Astrocyte (in vitro differentiated cells and primary cell): ENCODE data around the gene AZIN2. TPM values are rescaled to one million over a fixed set of nuclear protein-coding genes. Genes with fewer than 3 reads are reported as not detected.

ENCODE experiments used
- DNase-seq: peaks from one replicate; pipeline ENCODE4 v3.0.0-alpha.2; 2010; ENCODE audit warnings: low read depth
- FAIRE-seq: peaks from 2 replicates; lab custom pipeline; 2011; peaks lifted over from hg19 to GRCh38; lab: Jason Lieb, UNC
- H2AFZ ChIP-seq: 2 replicates; pipeline ENCODE4 v1.6.0; 2012; ENCODE audit warnings: low read depth, low read length, inconsistent platforms
- H3K27ac ChIP-seq: 2 replicates; pipeline ENCODE4 v1.5.1; 2011; ENCODE audit warnings: low read depth, low read length, inconsistent platforms
- H3K27me3 ChIP-seq: 2 replicates; pipeline ENCODE4 v1.6.0; 2011; ENCODE audit warnings: low read length, inconsistent platforms; ENCODE audit not compliant: insufficient read depth
- H3K36me3 ChIP-seq: 2 replicates; pipeline ENCODE4 v1.5.1; 2011; ENCODE audit warnings: low read length, inconsistent platforms; ENCODE audit not compliant: insufficient read depth
- H3K4me1 ChIP-seq: 2 replicates; pipeline ENCODE4 v1.5.1; 2011; ENCODE audit warnings: low read length, inconsistent platforms; ENCODE audit not compliant: insufficient read depth
- H3K4me2 ChIP-seq: 2 replicates; pipeline ENCODE4 v1.6.0; 2012; ENCODE audit warnings: low read length, inconsistent platforms
- H3K4me3 ChIP-seq: 2 replicates; pipeline ENCODE4 v1.5.1; 2011; ENCODE audit warnings: low read depth, mild to moderate bottlenecking, low read length, inconsistent platforms; ENCODE audit not compliant: insufficient read depth
- H3K79me2 ChIP-seq: 2 replicates; pipeline ENCODE4 v1.6.0; 2012; ENCODE audit warnings: mild to moderate bottlenecking, low read length, inconsistent platforms; ENCODE audit not compliant: insufficient read depth
- H3K9ac ChIP-seq: 2 replicates; pipeline ENCODE4 v1.6.0; 2012; ENCODE audit warnings: mild to moderate bottlenecking, low read length, inconsistent platforms
- H3K9me3 ChIP-seq: 2 replicates; pipeline ENCODE4 v1.5.1; 2012; ENCODE audit warnings: low read depth, mild to moderate bottlenecking, low read length, inconsistent platforms; ENCODE audit not compliant: insufficient read depth
- H4K20me1 ChIP-seq: 2 replicates; pipeline ENCODE4 v1.6.0; 2012; ENCODE audit warnings: low read length, inconsistent platforms; ENCODE audit not compliant: insufficient read depth
- H3K27ac Mint-ChIP-seq: one replicate; pipeline ENCODE4 v1.8.0; 2021; ENCODE audit warnings: mild to moderate bottlenecking, mixed read lengths; ENCODE audit not compliant: unreplicated experiment
- H3K27me3 Mint-ChIP-seq: one replicate; pipeline ENCODE4 v1.8.0; 2021; ENCODE audit warnings: low read depth, mixed read lengths; ENCODE audit not compliant: unreplicated experiment
- H3K36me3 Mint-ChIP-seq: one replicate; pipeline ENCODE4 v1.8.0; 2021; ENCODE audit warnings: low read depth, mixed read lengths; ENCODE audit not compliant: unreplicated experiment
- H3K4me1 Mint-ChIP-seq: one replicate; pipeline ENCODE4 v1.8.0; 2021; ENCODE audit warnings: low read depth, mixed read lengths; ENCODE audit not compliant: unreplicated experiment
- H3K4me3 Mint-ChIP-seq: one replicate; pipeline ENCODE4 v1.8.0; 2021; ENCODE audit warnings: mild to moderate bottlenecking, moderate library complexity, mixed read lengths; ENCODE audit not compliant: unreplicated experiment
- H3K9me3 Mint-ChIP-seq: one replicate; pipeline ENCODE4 v1.8.0; 2021; ENCODE audit warnings: mild to moderate bottlenecking, mixed read lengths; ENCODE audit not compliant: unreplicated experiment
- EZH2 ChIP-seq: IDR thresholded peaks from 2 replicates; pipeline ENCODE4 v1.6.1; 2012; ENCODE audit warnings: mild to moderate bottlenecking, low read length, inconsistent platforms; ENCODE audit not compliant: insufficient read depth
- total RNA-seq: library from RNA; stranded (reverse); gene quantifications from 2 replicates; pipeline ENCODE4 v1.2.1, GENCODE V29; 2021
- TF ChIP-seq, protein P1 (sequence below): IDR thresholded peaks from 2 replicates; pipeline ENCODE4 v1.5.1; 2011; ENCODE audit warnings: low read depth, mild to moderate bottlenecking, inconsistent platforms, low read length, moderate library complexity; ENCODE audit not compliant: insufficient read depth

AZIN2 gene
- total RNA-seq, 1 donor from 2014 or later: 10.1 TPM

DNA sequence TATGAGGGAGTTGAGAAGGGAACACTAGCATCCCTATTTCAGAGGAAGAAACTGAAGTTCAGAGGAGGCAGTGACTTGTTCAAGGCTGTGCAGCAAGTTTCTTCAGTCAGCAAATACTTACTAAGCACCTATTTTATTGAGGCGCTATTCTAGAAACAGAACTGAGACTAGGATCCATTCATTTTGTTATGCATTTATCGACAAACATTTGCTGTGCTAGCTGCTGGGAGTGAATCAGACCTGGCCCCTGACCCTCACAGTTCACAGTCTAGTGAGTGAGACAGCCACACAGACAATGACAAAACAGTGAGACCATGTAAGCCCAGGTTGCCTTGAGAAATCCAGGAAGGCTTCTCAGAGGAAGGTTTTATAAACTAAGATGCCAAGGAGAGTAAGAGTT is 72.7 kb downstream of the AZIN2 start:
- no peaks in the 10 kb centered on the region for H3K79me2 ChIP-seq
- H3K4me1 Mint-ChIP-seq: peaks cover 30% of the 10 kb centered on the region
- peaks cover 12% of the 10 kb centered on the region for H3K4me1 ChIP-seq
- H4K20me1 ChIP-seq: no peaks in the 10 kb centered on the region
- H3K4me3 Mint-ChIP-seq: no peak overlapping the region
- H3K9me3 ChIP-seq: no peaks in the 10 kb centered on the region
- H2AFZ ChIP-seq: no peak overlapping the region
- H3K36me3 Mint-ChIP-seq: peaks cover 33% of the 10 kb centered on the region
- no peak overlapping the region for H3K9ac ChIP-seq
- no peak overlapping the region for H3K27ac ChIP-seq
- peak overlapping the region; percentile 19 for H3K4me2 ChIP-seq
- FAIRE-seq: no peak
- H3K27me3 ChIP-seq: no peaks in the 10 kb centered on the region
- H3K9me3 Mint-ChIP-seq: peaks cover 1% of the 10 kb centered on the region
- H3K36me3 ChIP-seq: peaks cover 5% of the 10 kb centered on the region
- no peak overlapping the region for H3K27ac Mint-ChIP-seq
- no peak overlapping the region for H3K4me3 ChIP-seq
- TF ChIP-seq, protein P1, sequence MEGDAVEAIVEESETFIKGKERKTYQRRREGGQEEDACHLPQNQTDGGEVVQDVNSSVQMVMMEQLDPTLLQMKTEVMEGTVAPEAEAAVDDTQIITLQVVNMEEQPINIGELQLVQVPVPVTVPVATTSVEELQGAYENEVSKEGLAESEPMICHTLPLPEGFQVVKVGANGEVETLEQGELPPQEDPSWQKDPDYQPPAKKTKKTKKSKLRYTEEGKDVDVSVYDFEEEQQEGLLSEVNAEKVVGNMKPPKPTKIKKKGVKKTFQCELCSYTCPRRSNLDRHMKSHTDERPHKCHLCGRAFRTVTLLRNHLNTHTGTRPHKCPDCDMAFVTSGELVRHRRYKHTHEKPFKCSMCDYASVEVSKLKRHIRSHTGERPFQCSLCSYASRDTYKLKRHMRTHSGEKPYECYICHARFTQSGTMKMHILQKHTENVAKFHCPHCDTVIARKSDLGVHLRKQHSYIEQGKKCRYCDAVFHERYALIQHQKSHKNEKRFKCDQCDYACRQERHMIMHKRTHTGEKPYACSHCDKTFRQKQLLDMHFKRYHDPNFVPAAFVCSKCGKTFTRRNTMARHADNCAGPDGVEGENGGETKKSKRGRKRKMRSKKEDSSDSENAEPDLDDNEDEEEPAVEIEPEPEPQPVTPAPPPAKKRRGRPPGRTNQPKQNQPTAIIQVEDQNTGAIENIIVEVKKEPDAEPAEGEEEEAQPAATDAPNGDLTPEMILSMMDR: no peak
- TF ChIP-seq EZH2: no peak
- DNase-seq: no peak
- no peaks in the 10 kb centered on the region for H3K27me3 Mint-ChIP-seq

DNA sequence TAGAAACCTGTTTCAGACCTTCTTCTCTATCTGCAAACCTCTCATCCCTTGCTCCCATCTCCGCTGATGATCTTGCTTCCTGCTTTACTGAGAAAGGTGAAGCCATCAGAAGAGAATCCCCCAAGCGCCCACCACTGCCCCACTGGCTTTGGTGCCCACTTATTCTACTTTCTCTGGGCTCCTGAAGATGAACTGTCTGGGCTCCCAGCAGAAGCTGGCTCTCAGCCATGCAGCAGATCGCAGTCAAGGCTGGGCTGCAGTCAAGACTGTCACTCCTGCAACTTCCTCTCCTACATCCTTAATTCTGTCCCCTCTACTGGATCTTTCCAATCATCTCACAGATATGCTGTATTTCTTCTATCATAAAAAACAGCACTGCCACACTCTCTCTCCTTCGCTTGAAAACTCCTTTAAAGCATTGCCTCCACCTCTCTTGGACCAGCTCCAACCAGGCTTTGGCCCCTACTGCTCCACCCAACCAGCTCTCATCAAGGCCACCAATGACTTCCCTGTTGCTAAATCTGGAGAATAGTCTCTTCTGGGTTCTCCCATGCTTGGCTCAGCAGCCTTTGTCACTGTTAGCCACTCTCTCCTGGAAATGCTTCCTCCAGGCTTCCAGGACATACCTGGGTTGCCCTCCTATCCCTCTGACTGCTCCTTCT is 75.1 kb downstream of the AZIN2 start:
- Histone ChIP-seq H3K4me3 (no peak overlapping the region), H3K27ac (no peak overlapping the region), H3K4me1 (peaks cover 17% of the 10 kb centered on the region), H4K20me1 (no peaks in the 10 kb centered on the region), H3K9ac (no peak overlapping the region), H3K4me2 (no peak overlapping the region), H3K9me3 (no peaks in the 10 kb centered on the region), H2AFZ (no peak overlapping the region), H3K27me3 (no peaks in the 10 kb centered on the region), H3K79me2 (no peaks in the 10 kb centered on the region), H3K36me3 (peaks cover 3% of the 10 kb centered on the region)
- H3K9me3 Mint-ChIP-seq: peaks cover 1% of the 10 kb centered on the region
- peak overlapping the region; percentile 31 for H3K4me3 Mint-ChIP-seq
- DNase-seq (no peak), FAIRE-seq (no peak)
- H3K27me3 Mint-ChIP-seq: no peaks in the 10 kb centered on the region
- H3K4me1 Mint-ChIP-seq: peaks cover 19% of the 10 kb centered on the region
- TF ChIP-seq, protein P1: no peak
- TF ChIP-seq EZH2: no peak
- H3K27ac Mint-ChIP-seq: no peak overlapping the region
- H3K36me3 Mint-ChIP-seq: peaks cover 27% of the 10 kb centered on the region

DNA sequence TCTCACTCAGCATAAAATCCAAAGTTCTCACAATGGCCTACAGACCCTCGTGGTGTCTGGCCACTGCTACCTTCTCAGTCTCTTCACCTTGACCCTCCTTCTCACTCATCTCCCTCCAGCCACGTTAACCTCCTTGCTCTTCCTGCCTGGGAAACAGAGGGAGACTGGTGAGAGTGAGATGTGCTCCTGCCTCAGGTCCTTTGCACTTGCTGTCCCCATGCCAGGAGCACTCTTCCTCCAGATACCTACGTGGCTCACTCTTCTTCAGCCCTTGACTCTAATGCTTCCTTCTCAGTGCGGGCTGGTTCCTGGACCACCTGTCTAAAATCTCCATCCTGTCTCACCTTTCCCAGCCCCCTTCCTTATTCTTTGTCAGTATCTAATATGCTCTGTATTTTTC is 76.2 kb downstream of the AZIN2 start:
- FAIRE-seq: no peak
- Histone ChIP-seq H3K27ac (no peak overlapping the region), H3K4me2 (no peak overlapping the region), H3K79me2 (no peaks in the 10 kb centered on the region), H3K4me1 (peaks cover 28% of the 10 kb centered on the region), H3K4me3 (no peak overlapping the region), H3K27me3 (no peaks in the 10 kb centered on the region), H3K9ac (no peak overlapping the region), H4K20me1 (no peaks in the 10 kb centered on the region), H3K9me3 (no peaks in the 10 kb centered on the region), H2AFZ (no peak overlapping the region), H3K36me3 (peaks cover 3% of the 10 kb centered on the region)
- peaks cover 28% of the 10 kb centered on the region for H3K36me3 Mint-ChIP-seq
- DNase-seq: no peak
- peaks cover 1% of the 10 kb centered on the region for H3K9me3 Mint-ChIP-seq
- peaks cover 13% of the 10 kb centered on the region for H3K4me1 Mint-ChIP-seq
- no peak overlapping the region for H3K4me3 Mint-ChIP-seq
- H3K27ac Mint-ChIP-seq: no peak overlapping the region
- no peaks in the 10 kb centered on the region for H3K27me3 Mint-ChIP-seq
- TF ChIP-seq, protein P1: no peak
- no peak for TF ChIP-seq EZH2
